ENCODE measurements around the gene ERFL. TPM values are rescaled to one million over a fixed set of nuclear protein-coding genes. Genes with fewer than 3 reads are reported as not detected.

The ERFL gene
- total and polyA plus RNA-seq, 2 of the 8 experiments (the other 6 are each of a cell fraction or from before 2014, with no cell fraction given): 0.12 TPM; not detected in 1

- TF ChIP-seq TCF12 (IDR thresholded peaks at IDR 0.05; ENCODE audit: low read depth, low read length): no peak
- peak; percentile 91 for TF ChIP-seq GTF2F1 (IDR thresholded peaks at IDR 0.05; ENCODE audit: borderline replicate concordance, low read depth, low read length)
- TF ChIP-seq RBBP5 (IDR thresholded peaks at IDR 0.05; ENCODE audit: borderline replicate concordance, low read depth, low read length): no peak
- no peak for TF ChIP-seq CBX8 (IDR thresholded peaks at IDR 0.05; ENCODE audit: borderline replicate concordance, low read depth, low read length)
- TF ChIP-seq BRCA1 (IDR thresholded peaks at IDR 0.05; ENCODE audit: low read depth, low read length): peak; percentile 99
- TF ChIP-seq SIRT6 (IDR thresholded peaks at IDR 0.05; ENCODE audit: low read length): peak; percentile 97
- peak; percentile 89 for TF ChIP-seq CREB1 (IDR thresholded peaks at IDR 0.05)
- 0 out of 2 replicates have a peak, but pooled peaks have one; percentile 1 for TF ChIP-seq YY1 (IDR thresholded peaks at IDR 0.05; ENCODE audit: low read depth, low read length)
- TF ChIP-seq TAF1 (IDR thresholded peaks at IDR 0.05; ENCODE audit: low read depth, low read length): peak; percentile 100
- TF ChIP-seq RAD21 (IDR thresholded peaks at IDR 0.05 in 1 of 2, conservative IDR thresholded peaks at IDR 0.05 in 1 of 2; ENCODE audit: low read depth in 2 of 2, low read length in 2 of 2): no peak
- peak; percentile 85 for TF ChIP-seq PHF8 (conservative IDR thresholded peaks at IDR 0.05; ENCODE audit: low read depth, low read length)
- TF ChIP-seq ZNF274 (IDR thresholded peaks at IDR 0.05; ENCODE audit: borderline replicate concordance, extremely low read depth, low read length): no peak
- no peak for TF ChIP-seq RXRA (IDR thresholded peaks at IDR 0.05; ENCODE audit: insufficient read depth, low read depth, low read length)
- peak; percentile 89; the same call in 1 of the 2 replicates for TF ChIP-seq SP4 (IDR thresholded peaks at IDR 0.05; ENCODE audit: low read length)
- peak; percentile 49 for TF ChIP-seq MAX (IDR thresholded peaks at IDR 0.05)
- peak; percentile 99 for TF ChIP-seq TAF7 (optimal IDR thresholded peaks at IDR 0.05; ENCODE audit: borderline replicate concordance, low read depth, low read length)
- no peak for TF ChIP-seq CBX5 (IDR thresholded peaks at IDR 0.05; ENCODE audit: low read depth, low read length)
- no peak for TF ChIP-seq SRF (IDR thresholded peaks at IDR 0.05; ENCODE audit: low read depth, low read length)
- TF ChIP-seq ATF3 (IDR thresholded peaks at IDR 0.05; ENCODE audit: insufficient read depth, low read depth, low read length): no peak
- peak; percentile 97 for TF ChIP-seq TBP (IDR thresholded peaks at IDR 0.05; ENCODE audit: low read depth, low read length)
- TF ChIP-seq ASH2L (IDR thresholded peaks at IDR 0.05; ENCODE audit: low read length): peak; percentile 88
- no peak for TF ChIP-seq EP300 (IDR thresholded peaks at IDR 0.05; ENCODE audit: borderline replicate concordance in 1 of 2, low read depth in 2 of 2, low read length in 2 of 2)
- peak; percentile 99 for TF ChIP-seq KDM4A (IDR thresholded peaks at IDR 0.05; ENCODE audit: low read depth, low read length, severe bottlenecking)
- no peak for TF ChIP-seq BCL11A (IDR thresholded peaks at IDR 0.05; ENCODE audit: low read depth in 2 of 2, low read length in 2 of 2)
Observed at GRCh38 chr19:41859618-41860418, 68.4 kb downstream of the ERFL start, which contains the start of gene RPS19 (continued).

Measured in H1 (cell line).